Measurements from ENCODE around the gene SORCS3.

Gene SORCS3

GRCh38 chr10:104928734-104929133 lies 287.6 kb downstream of the SORCS3 start:
- Histone ChIP-seq H3K9ac (ENCODE audit: low read depth, low read length) (no peak overlapping the region), H3K4me3 (ENCODE audit: low read length) (no peak overlapping the region), H3K27me3 (ENCODE audit: control insufficient read depth, insufficient read depth, low read length) (no peaks in the 10 kb centered on the region), H3K9me3 (replicated peaks; ENCODE audit: low read length) (no peaks in the 10 kb centered on the region), H3K36me3 (ENCODE audit: insufficient read depth, low read length) (no peaks in the 10 kb centered on the region), H3K4me1 (ENCODE audit: control insufficient read depth, insufficient read depth, low read length) (no peaks in the 10 kb centered on the region), H3K4me2 (ENCODE audit: low read length) (no peak overlapping the region)

- no peaks in the 10 kb centered on the region for H3K27me3 ChIP-seq (ENCODE audit: control insufficient read depth, insufficient read depth, low read length)
- peaks cover 1% of the 10 kb centered on the region for H3K4me1 ChIP-seq (ENCODE audit: control insufficient read depth, insufficient read depth, low read length)
- H3K4me2 ChIP-seq (ENCODE audit: low read length), result no peak overlapping the region
- no peaks in the 10 kb centered on the region for H3K36me3 ChIP-seq (ENCODE audit: insufficient read depth, low read length)
- H3K4me3 ChIP-seq (ENCODE audit: low read length), result no peak overlapping the region
- no peaks in the 10 kb centered on the region for H3K9me3 ChIP-seq (replicated peaks; ENCODE audit: low read length)
- H3K9ac ChIP-seq (ENCODE audit: low read depth, low read length), result no peak overlapping the region
Observed at GRCh38 chr10:104931612-104932134, 290.6 kb downstream of the SORCS3 start.

DNA sequence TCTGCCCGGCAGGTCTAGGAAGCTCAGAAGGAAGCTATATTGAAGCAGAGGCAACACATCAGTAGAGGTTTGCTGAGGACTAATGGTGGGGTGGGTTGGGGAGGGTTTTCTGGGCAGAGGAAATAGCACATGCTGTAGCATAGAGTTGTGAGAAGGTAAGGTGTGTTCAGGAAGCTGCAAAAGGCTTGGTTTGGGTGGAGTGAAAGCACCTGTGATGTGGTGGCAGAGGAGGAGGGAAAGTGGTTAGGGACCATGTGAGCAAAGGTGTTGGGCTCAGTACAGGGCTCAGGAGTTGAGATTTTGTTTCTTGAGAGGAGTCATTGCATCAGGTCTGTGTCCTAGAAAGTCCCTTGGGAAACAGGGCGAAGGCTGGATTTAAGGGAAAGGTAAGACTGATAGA lies 294.6 kb downstream of the SORCS3 start:
- Histone ChIP-seq H3K4me1 (ENCODE audit: control insufficient read depth, insufficient read depth, low read length) (peaks cover 12% of the 10 kb centered on the region), H3K36me3 (ENCODE audit: insufficient read depth, low read length) (no peaks in the 10 kb centered on the region), H3K9me3 (replicated peaks; ENCODE audit: low read length) (no peaks in the 10 kb centered on the region), H3K9ac (ENCODE audit: low read depth, low read length) (no peak overlapping the region), H3K4me3 (ENCODE audit: low read length) (no peak overlapping the region), H3K4me2 (ENCODE audit: low read length) (no peak overlapping the region), H3K27me3 (ENCODE audit: control insufficient read depth, insufficient read depth, low read length) (no peaks in the 10 kb centered on the region)

- no peaks in the 10 kb centered on the region for H3K9me3 ChIP-seq (replicated peaks; ENCODE audit: low read length)
- H3K27me3 ChIP-seq (ENCODE audit: control insufficient read depth, insufficient read depth, low read length), result no peaks in the 10 kb centered on the region
- no peak overlapping the region for H3K9ac ChIP-seq (ENCODE audit: low read depth, low read length)
- peaks cover 12% of the 10 kb centered on the region for H3K4me1 ChIP-seq (ENCODE audit: control insufficient read depth, insufficient read depth, low read length)
- no peak overlapping the region for H3K4me3 ChIP-seq (ENCODE audit: low read length)
- H3K4me2 ChIP-seq (ENCODE audit: low read length), result no peak overlapping the region
- no peaks in the 10 kb centered on the region for H3K36me3 ChIP-seq (ENCODE audit: insufficient read depth, low read length)
Observed at GRCh38 chr10:104937567-104937966, 296.5 kb downstream of the SORCS3 start.

DNA sequence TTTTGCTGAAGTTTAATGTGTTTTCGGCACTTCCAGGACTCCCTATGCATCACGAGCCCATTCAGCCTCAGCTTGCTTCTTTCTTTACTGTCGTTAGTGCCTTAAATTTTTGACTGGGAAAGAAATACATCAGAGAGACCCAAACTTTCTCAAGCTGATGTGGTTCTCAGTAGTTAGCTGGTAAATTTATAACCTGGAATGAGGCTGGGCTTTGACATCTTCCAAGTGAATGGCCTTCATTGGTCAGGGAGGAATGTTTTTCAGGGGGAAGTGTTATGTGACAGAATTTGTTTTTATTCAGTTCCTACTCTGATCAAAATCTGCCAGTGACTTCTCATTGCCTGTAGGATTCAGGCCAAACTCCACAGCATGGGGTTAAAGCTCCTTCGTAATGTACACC lies 296.9 kb downstream of the SORCS3 start:
- no peaks in the 10 kb centered on the region for H3K27me3 ChIP-seq (ENCODE audit: control insufficient read depth, insufficient read depth, low read length)

DNA sequence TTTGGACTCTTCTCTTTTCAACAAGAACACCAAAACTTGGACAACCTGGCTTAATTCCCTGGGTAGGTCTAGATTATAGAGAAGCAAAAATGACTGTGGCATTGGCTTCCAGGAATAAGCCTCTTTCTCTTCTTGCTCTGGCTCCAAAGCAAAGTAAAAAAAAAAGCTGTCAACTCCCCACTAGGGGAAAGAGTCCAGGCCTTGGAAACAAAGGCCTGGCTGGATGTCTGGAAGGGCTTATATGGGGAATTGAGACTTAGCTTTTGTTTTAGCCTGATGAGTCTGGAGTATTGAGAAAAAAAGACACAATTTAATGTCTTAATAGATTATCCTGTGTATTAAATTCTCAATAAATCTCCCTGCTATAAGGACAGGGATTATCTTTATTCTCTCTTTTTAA lies 300.6 kb downstream of the SORCS3 start:
- Histone ChIP-seq H3K27me3 (ENCODE audit: control insufficient read depth, insufficient read depth, low read length) (no peaks in the 10 kb centered on the region), H3K4me1 (ENCODE audit: control insufficient read depth, insufficient read depth, low read length) (peaks cover 11% of the 10 kb centered on the region), H3K4me3 (ENCODE audit: low read length) (no peak overlapping the region), H3K9me3 (replicated peaks; ENCODE audit: low read length) (no peaks in the 10 kb centered on the region), H3K36me3 (ENCODE audit: insufficient read depth, low read length) (no peaks in the 10 kb centered on the region), H3K4me2 (ENCODE audit: low read length) (no peak overlapping the region), H3K9ac (ENCODE audit: low read depth, low read length) (no peak overlapping the region)

More for the DNA sequence above, 296.9 kb downstream of the SORCS3 start:
- no peak overlapping the region for H3K4me3 ChIP-seq (ENCODE audit: low read length)
- H3K9me3 ChIP-seq (replicated peaks; ENCODE audit: low read length), result no peaks in the 10 kb centered on the region
- no peak overlapping the region for H3K4me2 ChIP-seq (ENCODE audit: low read length)
- no peaks in the 10 kb centered on the region for H3K36me3 ChIP-seq (ENCODE audit: insufficient read depth, low read length)
- H3K4me1 ChIP-seq (ENCODE audit: control insufficient read depth, insufficient read depth, low read length), result peaks cover 12% of the 10 kb centered on the region
- H3K9ac ChIP-seq (ENCODE audit: low read depth, low read length), result no peak overlapping the region

DNA sequence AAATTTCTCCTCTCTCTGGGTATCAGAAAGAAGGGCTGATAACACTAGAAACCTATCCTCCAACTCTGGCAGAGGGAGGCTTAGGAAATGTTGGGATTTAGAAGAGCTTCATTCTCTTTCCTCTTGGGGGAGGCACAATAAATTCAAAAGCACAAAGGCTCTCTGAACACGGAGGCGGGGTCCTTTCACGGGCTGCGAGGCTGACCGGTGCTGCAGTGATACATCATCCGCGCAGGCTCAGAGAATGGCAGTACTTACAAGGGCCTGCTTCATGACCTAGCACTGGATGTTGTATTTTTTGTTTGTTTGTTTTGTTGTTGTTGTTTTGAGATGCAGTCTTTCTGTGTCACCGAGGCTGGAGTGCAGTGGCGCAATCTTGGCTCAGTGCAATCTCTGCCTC lies 306.2 kb downstream of the SORCS3 start:
- H3K36me3 ChIP-seq (ENCODE audit: insufficient read depth, low read length), result no peaks in the 10 kb centered on the region
- H3K4me2 ChIP-seq (ENCODE audit: low read length), result no peak overlapping the region
- H3K27me3 ChIP-seq (ENCODE audit: control insufficient read depth, insufficient read depth, low read length), result no peaks in the 10 kb centered on the region
- no peaks in the 10 kb centered on the region for H3K4me1 ChIP-seq (ENCODE audit: control insufficient read depth, insufficient read depth, low read length)
- H3K9me3 ChIP-seq (replicated peaks; ENCODE audit: low read length), result no peaks in the 10 kb centered on the region
- no peak overlapping the region for H3K4me3 ChIP-seq (ENCODE audit: low read length)
- no peak overlapping the region for H3K9ac ChIP-seq (ENCODE audit: low read depth, low read length)

DNA sequence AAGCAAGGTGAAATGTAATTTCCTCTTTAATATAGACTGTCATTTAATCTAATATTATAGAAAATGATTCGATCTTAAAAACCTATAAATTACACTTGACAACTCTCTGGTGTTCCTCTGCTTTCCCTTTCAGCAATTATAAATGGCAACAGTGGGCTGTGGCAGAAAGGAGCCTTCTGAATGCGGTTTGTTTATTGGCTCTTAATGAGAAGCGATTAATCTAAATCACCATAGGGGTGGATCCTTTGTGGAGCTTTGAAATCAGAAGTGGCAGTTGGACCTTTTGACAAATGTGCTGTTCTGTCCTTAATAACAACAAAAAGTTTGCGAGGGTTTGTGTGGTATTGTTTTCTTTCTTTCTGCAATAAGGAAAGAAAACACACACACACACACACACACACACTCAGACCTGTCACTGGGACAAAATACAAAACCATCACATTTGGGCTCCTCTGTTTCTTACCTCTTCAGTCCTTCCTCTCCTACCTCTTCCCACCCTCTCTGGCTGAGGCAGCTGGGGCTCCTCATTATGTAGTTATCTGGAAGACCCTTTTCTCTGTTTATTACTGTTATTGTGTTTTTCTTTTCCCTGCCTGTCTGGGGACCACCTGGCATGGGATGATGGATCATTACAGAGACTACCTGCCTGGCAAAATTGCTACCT lies 316.2 kb downstream of the SORCS3 start:
- H3K4me3 ChIP-seq (ENCODE audit: low read length), result no peak overlapping the region
- H3K4me1 ChIP-seq (ENCODE audit: control insufficient read depth, insufficient read depth, low read length), result no peaks in the 10 kb centered on the region
- H3K36me3 ChIP-seq (ENCODE audit: insufficient read depth, low read length), result no peaks in the 10 kb centered on the region
- no peak overlapping the region for H3K4me2 ChIP-seq (ENCODE audit: low read length)
- H3K9ac ChIP-seq (ENCODE audit: low read depth, low read length), result no peak overlapping the region
- H3K9me3 ChIP-seq (replicated peaks; ENCODE audit: low read length), result no peaks in the 10 kb centered on the region
- peaks cover 3% of the 10 kb centered on the region for H3K27me3 ChIP-seq (ENCODE audit: control insufficient read depth, insufficient read depth, low read length)

DNA sequence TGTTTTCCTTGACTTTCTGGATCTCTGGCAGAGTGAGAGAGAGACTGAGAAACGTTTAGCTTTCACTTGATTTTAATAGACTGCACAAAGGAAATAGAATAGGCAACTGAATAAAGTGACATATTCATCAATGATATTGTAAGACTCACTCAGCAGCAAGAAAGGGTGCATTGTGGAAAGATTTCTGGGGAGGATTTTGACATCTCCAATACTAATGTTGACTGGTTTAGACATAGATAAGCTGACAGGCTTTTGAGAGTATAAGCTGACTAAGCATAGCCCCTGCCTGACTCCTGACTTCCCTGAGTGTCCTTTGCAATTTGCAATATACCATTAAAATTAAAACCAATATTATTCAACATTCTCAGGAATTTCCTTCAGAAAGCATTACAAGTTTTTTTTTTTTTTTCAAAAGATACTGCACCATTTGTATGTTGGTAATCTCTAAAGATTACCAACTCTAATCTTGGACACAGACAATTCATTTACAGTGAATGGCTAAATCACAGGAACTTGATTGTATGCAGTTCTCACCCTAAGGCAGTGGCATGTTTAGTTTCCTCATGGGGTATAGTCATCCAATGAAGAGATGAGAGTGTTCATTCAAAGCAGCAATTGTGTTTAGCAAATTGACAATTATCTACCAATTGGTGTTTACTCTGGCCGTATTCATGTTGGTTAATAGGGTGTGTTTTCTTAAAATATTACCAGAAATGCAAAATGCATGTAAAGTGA lies 325.6 kb downstream of the SORCS3 start:
- H3K4me2 ChIP-seq (ENCODE audit: low read length), result no peak overlapping the region
- H3K9me3 ChIP-seq (replicated peaks; ENCODE audit: low read length), result no peaks in the 10 kb centered on the region
- no peaks in the 10 kb centered on the region for H3K27me3 ChIP-seq (ENCODE audit: control insufficient read depth, insufficient read depth, low read length)
- H3K4me1 ChIP-seq (ENCODE audit: control insufficient read depth, insufficient read depth, low read length), result no peaks in the 10 kb centered on the region
- no peak overlapping the region for H3K4me3 ChIP-seq (ENCODE audit: low read length)
- no peak overlapping the region for H3K9ac ChIP-seq (ENCODE audit: low read depth, low read length)
- H3K36me3 ChIP-seq (ENCODE audit: insufficient read depth, low read length), result no peaks in the 10 kb centered on the region

- no peak overlapping the region for H3K4me3 ChIP-seq (ENCODE audit: low read length)
- no peak overlapping the region for H3K9ac ChIP-seq (ENCODE audit: low read depth, low read length)
- H3K9me3 ChIP-seq (replicated peaks; ENCODE audit: low read length), result no peaks in the 10 kb centered on the region
- no peaks in the 10 kb centered on the region for H3K4me1 ChIP-seq (ENCODE audit: control insufficient read depth, insufficient read depth, low read length)
- H3K4me2 ChIP-seq (ENCODE audit: low read length), result no peak overlapping the region
- no peaks in the 10 kb centered on the region for H3K27me3 ChIP-seq (ENCODE audit: control insufficient read depth, insufficient read depth, low read length)
- no peaks in the 10 kb centered on the region for H3K36me3 ChIP-seq (ENCODE audit: insufficient read depth, low read length)
Observed at GRCh38 chr10:104980368-104980767, 339.3 kb downstream of the SORCS3 start.

GRCh38 chr10:104981995-104982394 lies 340.9 kb downstream of the SORCS3 start:
- Histone ChIP-seq H3K27me3 (ENCODE audit: control insufficient read depth, insufficient read depth, low read length) (no peaks in the 10 kb centered on the region), H3K9ac (ENCODE audit: low read depth, low read length) (no peak overlapping the region), H3K4me2 (ENCODE audit: low read length) (no peak overlapping the region), H3K36me3 (ENCODE audit: insufficient read depth, low read length) (no peaks in the 10 kb centered on the region), H3K4me3 (ENCODE audit: low read length) (no peak overlapping the region), H3K4me1 (ENCODE audit: control insufficient read depth, insufficient read depth, low read length) (no peaks in the 10 kb centered on the region), H3K9me3 (replicated peaks; ENCODE audit: low read length) (no peaks in the 10 kb centered on the region)

- no peaks in the 10 kb centered on the region for H3K27me3 ChIP-seq (ENCODE audit: control insufficient read depth, insufficient read depth, low read length)
- no peak overlapping the region for H3K4me2 ChIP-seq (ENCODE audit: low read length)
- H3K4me3 ChIP-seq (ENCODE audit: low read length), result no peak overlapping the region
- H3K9me3 ChIP-seq (replicated peaks; ENCODE audit: low read length), result no peaks in the 10 kb centered on the region
- H3K9ac ChIP-seq (ENCODE audit: low read depth, low read length), result no peak overlapping the region
- no peaks in the 10 kb centered on the region for H3K4me1 ChIP-seq (ENCODE audit: control insufficient read depth, insufficient read depth, low read length)
- no peaks in the 10 kb centered on the region for H3K36me3 ChIP-seq (ENCODE audit: insufficient read depth, low read length)
Observed at GRCh38 chr10:104988686-104989085, 347.6 kb downstream of the SORCS3 start.

Measured in skeletal muscle satellite cell (primary cell).